SK-N-SH (cell line): ENCODE results near the gene KCNQ2.

Experiments used
- CHD2 ChIP-seq: fragments of 150-350 bp; IDR thresholded peaks from 2 replicates; pipeline ENCODE4 v1.6.1; 2018; ENCODE audit warnings: low read length; ENCODE audit not compliant: partially characterized antibody
- CTCF ChIP-seq: fragments of 200-600 bp; sonication (generic); IDR thresholded peaks from 2 replicates; pipeline ENCODE4 v1.6.1; 2017; ENCODE audit warnings: antibody characterized with exemption, mild to moderate bottlenecking, moderate library complexity
- EP300 ChIP-seq, 2 experiments: IDR thresholded peaks; 2 replicates each; pipeline versions ENCODE4 v1.4.0 to v1.6.1; 2012; ENCODE audit warnings: borderline replicate concordance in 1 of 2, low read depth in 1 of 2, low read length in 1 of 2
- EZH2phosphoT487 ChIP-seq: fragments of 200-600 bp; sonication (generic); IDR thresholded peaks from 2 replicates; pipeline ENCODE4 v1.6.1; 2017; ENCODE audit warnings: low read depth, mixed run types, mild to moderate bottlenecking, antibody characterized with exemption, moderate library complexity, borderline replicate concordance
- FOXJ3 ChIP-seq: sonication (generic); formaldehyde crosslinking; IDR thresholded peaks from 2 replicates; pipeline ENCODE4 v1.5.1; 2020; ENCODE audit warnings: mild to moderate bottlenecking, missing genetic modification reagents
- NFIC ChIP-seq: IDR thresholded peaks from 2 replicates; pipeline ENCODE4 v1.4.0; 2012; ENCODE audit warnings: borderline replicate concordance
- POLR2AphosphoS5 ChIP-seq: IDR thresholded peaks from 2 replicates; pipeline ENCODE4 v1.6.1; 2012; ENCODE audit warnings: low read depth, low read length
- RFX5 ChIP-seq: IDR thresholded peaks from 2 replicates; pipeline ENCODE4 v1.6.1; 2012; ENCODE audit warnings: mild to moderate bottlenecking, improper control_type of control experiment, low read length
- SIN3A ChIP-seq: IDR thresholded peaks from 2 replicates; pipeline ENCODE4 v1.6.1; 2012; ENCODE audit warnings: low read depth, mild to moderate bottlenecking, low read length, moderate library complexity, borderline replicate concordance
- TAF1 ChIP-seq: IDR thresholded peaks from 2 replicates; pipeline ENCODE4 v1.6.1; 2012; ENCODE audit warnings: low read depth, mild to moderate bottlenecking, low read length, moderate library complexity, borderline replicate concordance

- no peak for TF ChIP-seq FOXJ3
- no peak for TF ChIP-seq EZH2phosphoT487
- TF ChIP-seq CTCF, result no peak
- TF ChIP-seq POLR2AphosphoS5, result no peak
- no peak for TF ChIP-seq SIN3A
- TF ChIP-seq NFIC, result no peak
- TF ChIP-seq CHD2, result no peak
- TF ChIP-seq EP300 (IDR thresholded peaks at IDR 0.05; ENCODE audit: borderline replicate concordance in 1 of 2, low read depth in 1 of 2, low read length in 1 of 2), result no peak
- no peak for TF ChIP-seq RFX5
- no peak for TF ChIP-seq TAF1
Observed at GRCh38 chr20:63406617-63407245, 65.7 kb downstream of the KCNQ2 start.
